Measurements from ENCODE around the gene SUSD4. TPM values are rescaled to one million over a fixed set of nuclear protein-coding genes. Genes with fewer than 3 reads are reported as not detected.

Gene SUSD4
- total RNA-seq, 1 experiment from 2014 or later, result 31.4 TPM

GRCh38 chr1:223358826-223359225 lies 5.2 kb downstream of the SUSD4 start:
- no peaks in the 10 kb centered on the region for H3K36me3 ChIP-seq (ENCODE audit: control insufficient read depth, insufficient read depth, low read length)
- Mint-ChIP-seq H3K4me3 (ENCODE audit: unreplicated experiment) (no peak overlapping the region), H3K4me1 (ENCODE audit: low read depth, unreplicated experiment) (peaks cover 13% of the 10 kb centered on the region), H3K9me3 (ENCODE audit: unreplicated experiment) (no peaks in the 10 kb centered on the region), H3K36me3 (ENCODE audit: insufficient read depth, unreplicated experiment) (no peaks in the 10 kb centered on the region), H3K27ac (ENCODE audit: unreplicated experiment) (no peak overlapping the region), H3K27me3 (ENCODE audit: insufficient read depth, unreplicated experiment) (no peaks in the 10 kb centered on the region)
- H3K27me3 ChIP-seq (replicated peaks; ENCODE audit: control insufficient read depth, insufficient read depth, low read length), result no peaks in the 10 kb centered on the region; the same call in 1 of the 2 replicates
- BruUV-seq (replicated peaks), result no TSS peak
- intact Hi-C loops (cut with micrococcal nuclease; ENCODE audit: unreplicated experiment), result no loop called here
- ChIA-PET CTCF (interaction anchor here (0.7 to 1.6 kb wide), 3 partner anchors 9 to 225 kb away, joined by 3 to 4 read pairs (median 3); no protein-coding TSS in a partner anchor), POLR2A (no interaction called here)
- no peak overlapping the region for H3K4me3 ChIP-seq (ENCODE audit: low read depth, low read length)
- H3K4me1 ChIP-seq, result no peaks in the 10 kb centered on the region; the same call in 1 of the 2 replicates
- TF ChIP-seq, protein P1, sequence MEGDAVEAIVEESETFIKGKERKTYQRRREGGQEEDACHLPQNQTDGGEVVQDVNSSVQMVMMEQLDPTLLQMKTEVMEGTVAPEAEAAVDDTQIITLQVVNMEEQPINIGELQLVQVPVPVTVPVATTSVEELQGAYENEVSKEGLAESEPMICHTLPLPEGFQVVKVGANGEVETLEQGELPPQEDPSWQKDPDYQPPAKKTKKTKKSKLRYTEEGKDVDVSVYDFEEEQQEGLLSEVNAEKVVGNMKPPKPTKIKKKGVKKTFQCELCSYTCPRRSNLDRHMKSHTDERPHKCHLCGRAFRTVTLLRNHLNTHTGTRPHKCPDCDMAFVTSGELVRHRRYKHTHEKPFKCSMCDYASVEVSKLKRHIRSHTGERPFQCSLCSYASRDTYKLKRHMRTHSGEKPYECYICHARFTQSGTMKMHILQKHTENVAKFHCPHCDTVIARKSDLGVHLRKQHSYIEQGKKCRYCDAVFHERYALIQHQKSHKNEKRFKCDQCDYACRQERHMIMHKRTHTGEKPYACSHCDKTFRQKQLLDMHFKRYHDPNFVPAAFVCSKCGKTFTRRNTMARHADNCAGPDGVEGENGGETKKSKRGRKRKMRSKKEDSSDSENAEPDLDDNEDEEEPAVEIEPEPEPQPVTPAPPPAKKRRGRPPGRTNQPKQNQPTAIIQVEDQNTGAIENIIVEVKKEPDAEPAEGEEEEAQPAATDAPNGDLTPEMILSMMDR (IDR thresholded peaks at IDR 0.05; ENCODE audit: insufficient read depth in 1 of 2, low read depth in 1 of 2, low read length in 1 of 2, severe bottlenecking in 1 of 2, unreplicated experiment in 1 of 2), result peak in 1 of 2 experiments; percentile 1
- DNase-seq, result no peak
- no peaks in the 10 kb centered on the region for H3K9me3 ChIP-seq

- no peak for DNase-seq
- no peaks in the 10 kb centered on the region; the same call in 1 of the 2 replicates for H3K27me3 ChIP-seq (replicated peaks; ENCODE audit: control insufficient read depth, insufficient read depth, low read length)
- no peaks in the 10 kb centered on the region for H3K36me3 ChIP-seq (ENCODE audit: control insufficient read depth, insufficient read depth, low read length)
- no peaks in the 10 kb centered on the region for H3K27me3 Mint-ChIP-seq (ENCODE audit: insufficient read depth, unreplicated experiment)
- H3K36me3 Mint-ChIP-seq (ENCODE audit: insufficient read depth, unreplicated experiment), result no peaks in the 10 kb centered on the region
- no peaks in the 10 kb centered on the region for H3K4me1 ChIP-seq
- H3K4me3 Mint-ChIP-seq (ENCODE audit: unreplicated experiment), result no peak overlapping the region
- POLR2A ChIA-PET, result no interaction called here
- CTCF ChIA-PET, result no interaction called here
- intact Hi-C loops (cut with micrococcal nuclease; ENCODE audit: unreplicated experiment), result no loop called here
- no peaks in the 10 kb centered on the region for H3K9me3 Mint-ChIP-seq (ENCODE audit: unreplicated experiment)
- TF ChIP-seq, protein P1 (IDR thresholded peaks at IDR 0.05; ENCODE audit: insufficient read depth in 1 of 2, low read depth in 1 of 2, low read length in 1 of 2, severe bottlenecking in 1 of 2, unreplicated experiment in 1 of 2), result no peak
- no peak overlapping the region for H3K27ac Mint-ChIP-seq (ENCODE audit: unreplicated experiment)
- no peaks in the 10 kb centered on the region for H3K9me3 ChIP-seq
- no TSS peak for BruUV-seq (replicated peaks)
- H3K4me3 ChIP-seq (ENCODE audit: low read depth, low read length), result no peak overlapping the region
- H3K4me1 Mint-ChIP-seq (ENCODE audit: low read depth, unreplicated experiment), result peaks cover 8% of the 10 kb centered on the region
Measured at GRCh38 chr1:223355699-223356098, 8.3 kb downstream of the SUSD4 start.

DNA sequence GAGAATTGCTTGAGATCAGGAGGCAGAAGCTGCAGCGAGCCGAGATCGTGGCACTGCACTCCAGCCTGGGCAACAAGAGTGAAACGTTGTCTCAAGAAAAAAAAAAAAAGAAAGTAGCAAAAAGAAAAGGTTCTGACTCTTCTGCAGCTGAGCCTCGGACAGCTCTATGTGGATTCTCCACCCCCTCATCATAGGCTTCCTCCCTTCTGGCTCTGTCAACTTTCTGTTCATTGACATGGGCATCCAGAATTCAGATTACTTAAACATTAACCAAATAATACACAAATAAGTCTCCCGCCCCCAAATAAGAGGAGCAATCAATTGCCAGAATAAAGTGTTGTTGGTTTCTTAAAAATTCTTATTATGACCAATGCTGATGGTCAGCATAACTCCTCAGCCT lies 10.0 kb downstream of the SUSD4 start:
- H3K4me1 Mint-ChIP-seq (ENCODE audit: low read depth, unreplicated experiment), result peaks cover 8% of the 10 kb centered on the region
- Histone ChIP-seq H3K27me3 (replicated peaks; ENCODE audit: control insufficient read depth, insufficient read depth, low read length) (no peaks in the 10 kb centered on the region), H3K36me3 (ENCODE audit: control insufficient read depth, insufficient read depth, low read length) (peaks cover 2% of the 10 kb centered on the region; the same call in 1 of the 2 replicates), H3K4me3 (ENCODE audit: low read depth, low read length) (no peak overlapping the region), H3K4me1 (no peaks in the 10 kb centered on the region), H3K9me3 (no peaks in the 10 kb centered on the region)
- no peaks in the 10 kb centered on the region for H3K27me3 Mint-ChIP-seq (ENCODE audit: insufficient read depth, unreplicated experiment)
- intact Hi-C loops (cut with micrococcal nuclease; ENCODE audit: unreplicated experiment), result no loop called here
- no TSS peak for BruUV-seq (replicated peaks)
- no peak overlapping the region for H3K27ac Mint-ChIP-seq (ENCODE audit: unreplicated experiment)
- H3K4me3 Mint-ChIP-seq (ENCODE audit: unreplicated experiment), result no peak overlapping the region
- TF ChIP-seq, protein P1 (IDR thresholded peaks at IDR 0.05; ENCODE audit: insufficient read depth in 1 of 2, low read depth in 1 of 2, low read length in 1 of 2, severe bottlenecking in 1 of 2, unreplicated experiment in 1 of 2), result no peak
- no peak for DNase-seq
- no peaks in the 10 kb centered on the region for H3K9me3 Mint-ChIP-seq (ENCODE audit: unreplicated experiment)
- H3K36me3 Mint-ChIP-seq (ENCODE audit: insufficient read depth, unreplicated experiment), result no peaks in the 10 kb centered on the region
- CTCF ChIA-PET, result no interaction called here
- POLR2A ChIA-PET, result interaction anchor here (0.6 kb wide), 1 partner anchor 10 kb away, joined by 3 read pairs; no protein-coding TSS in a partner anchor

Data from Caco-2 (cell line).